ENCODE measurements around the gene ZNF506.
"Not testable (repeated sequence)": the region's sequence is repeated elsewhere in the genome, so short reads cannot be mapped to it uniquely, and the experiment has no call there.

The ZNF506 gene

DNA sequence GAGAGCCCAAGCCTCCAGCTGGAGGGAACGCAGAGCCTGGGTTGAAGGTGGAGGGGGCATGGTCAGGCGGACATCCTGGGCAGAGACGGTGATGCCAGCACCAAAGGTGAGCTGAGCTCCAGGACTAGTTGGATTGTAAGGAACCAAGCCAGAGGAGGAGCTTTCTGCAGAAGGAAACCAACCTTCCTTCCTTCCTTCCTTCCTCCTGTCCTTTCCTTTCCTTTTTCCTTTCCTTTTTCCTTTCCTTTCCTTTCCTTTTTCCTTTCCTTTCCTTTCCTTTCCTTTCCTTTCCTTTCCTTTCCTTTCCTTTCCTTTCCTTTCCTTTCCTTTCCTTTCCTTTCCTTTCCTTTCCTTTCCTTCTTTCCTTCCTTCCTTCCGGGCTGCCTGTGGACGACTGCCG is 77.6 kb downstream of the ZNF506 start:
- not testable (repeated sequence) for DNase-seq

- no peak for DNase-seq
Observed at GRCh38 chr19:19743176-19743575, 78.4 kb downstream of the ZNF506 start.

DNA sequence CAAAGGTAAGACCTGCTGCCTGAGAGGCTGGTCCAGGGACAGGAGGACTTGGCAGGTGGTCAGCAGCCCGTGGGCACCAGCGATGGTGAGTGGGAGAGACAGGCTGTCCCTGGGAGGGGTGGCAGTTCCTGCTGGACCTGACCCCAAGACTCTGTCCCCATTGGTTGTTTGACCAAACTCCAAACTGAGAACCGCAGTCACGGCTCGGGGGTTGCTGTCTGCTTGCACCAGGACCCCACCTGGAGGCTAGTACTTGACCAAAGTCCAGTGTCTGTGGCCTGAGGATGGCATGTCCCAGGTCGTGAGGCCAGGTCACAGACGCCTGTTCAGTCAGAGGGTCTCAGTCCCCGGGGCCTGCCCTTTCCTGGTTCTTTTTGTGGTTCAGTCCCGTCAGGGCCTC is 78.8 kb downstream of the ZNF506 start:
- DNase-seq: no peak
